ENCODE results near the gene AR. TPM values are rescaled to one million over a fixed set of nuclear protein-coding genes. Genes with fewer than 3 reads are reported as not detected.

Gene AR
- 2.8 to 3.8 TPM (median 3.6 TPM) in 5 replicates for total RNA-seq (2022; extraction: Qiagen RNA extraction; ENCODE audit: low read depth)

DNA sequence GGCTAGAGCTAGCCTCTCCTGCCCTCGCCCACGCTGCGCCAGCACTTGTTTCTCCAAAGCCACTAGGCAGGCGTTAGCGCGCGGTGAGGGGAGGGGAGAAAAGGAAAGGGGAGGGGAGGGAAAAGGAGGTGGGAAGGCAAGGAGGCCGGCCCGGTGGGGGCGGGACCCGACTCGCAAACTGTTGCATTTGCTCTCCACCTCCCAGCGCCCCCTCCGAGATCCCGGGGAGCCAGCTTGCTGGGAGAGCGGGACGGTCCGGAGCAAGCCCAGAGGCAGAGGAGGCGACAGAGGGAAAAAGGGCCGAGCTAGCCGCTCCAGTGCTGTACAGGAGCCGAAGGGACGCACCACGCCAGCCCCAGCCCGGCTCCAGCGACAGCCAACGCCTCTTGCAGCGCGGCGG lies at the start of gene AR:
Gene AR, plus strand, starts transcription at position 204 of the 400 bp plus-strand sequence. CDS start 1,126 bp downstream, outside the sequence.

